ENCODE data around the gene CELF5. TPM values are rescaled to one million over a fixed set of nuclear protein-coding genes. Genes with fewer than 3 reads are reported as not detected.

CELF5 gene
- total RNA-seq, 4 donors from 2014 or later = not detected

- H3K27ac ChIP-seq = no peak overlapping the region
- H3K9me3 ChIP-seq = peaks cover 0 to 4% (median 3%) of the 10 kb centered on the region in 3 donors
- TF ChIP-seq POLR2A (IDR thresholded peaks at IDR 0.05) = no peak
- no peak for TF ChIP-seq CTCF (IDR thresholded peaks at IDR 0.05 in 4 of 5, conservative IDR thresholded peaks at IDR 0.05 in 1 of 5)
- no peaks in the 10 kb centered on the region for H3K36me3 ChIP-seq
- ATAC-seq (no peak), DNase-seq (no peak)
- H3K4me1 ChIP-seq = no peaks in the 10 kb centered on the region
- intact Hi-C loops (cut with DNase I; ENCODE audit: low total_unique reads) (no loop called here), in situ Hi-C loops (cut with MboI; ENCODE audit: low sequenced_read_pairs in 4 of 4) (no loop called here)
- peaks cover 62 to 77% (median 67%) of the 10 kb centered on the region in 3 donors for H3K27me3 ChIP-seq
- H3K4me3 ChIP-seq = peak overlapping the region in 1 of 4 donors; percentile 36
Measured at GRCh38 chr19:3274942-3275582, 50.6 kb downstream of the CELF5 start.

- DNase-seq (peak in 1 of 2 donors; percentile 26), ATAC-seq (no peak)
- peaks cover 0 to 4% (median 3%) of the 10 kb centered on the region in 3 donors for H3K9me3 ChIP-seq
- TF ChIP-seq POLR2A (IDR thresholded peaks at IDR 0.05) (no peak), CTCF (IDR thresholded peaks at IDR 0.05 in 4 of 5, conservative IDR thresholded peaks at IDR 0.05 in 1 of 5) (no peak)
- peak overlapping the region in 1 of 4 donors; percentile 36 for H3K4me3 ChIP-seq
- in situ Hi-C loops (cut with MboI; ENCODE audit: low sequenced_read_pairs in 4 of 4) (no loop called here), intact Hi-C loops (cut with DNase I; ENCODE audit: low total_unique reads) (no loop called here)
- H3K27ac ChIP-seq = no peak overlapping the region
- no peaks in the 10 kb centered on the region for H3K4me1 ChIP-seq
- H3K27me3 ChIP-seq = peaks cover 60 to 76% (median 66%) of the 10 kb centered on the region in 3 donors
- no peaks in the 10 kb centered on the region for H3K36me3 ChIP-seq
Measured at GRCh38 chr19:3275583-3276340, 51.3 kb downstream of the CELF5 start.

GRCh38 chr19:3276341-3276799 lies 51.9 kb downstream of the CELF5 start:
- no peak overlapping the region for H3K27ac ChIP-seq
- H3K27me3 ChIP-seq = peaks cover 60 to 75% (median 66%) of the 10 kb centered on the region in 3 donors
- intact Hi-C loops (cut with DNase I; ENCODE audit: low total_unique reads) (no loop called here), in situ Hi-C loops (cut with MboI; ENCODE audit: low sequenced_read_pairs in 4 of 4) (no loop called here)
- peaks cover 0 to 4% (median 3%) of the 10 kb centered on the region in 3 donors for H3K9me3 ChIP-seq
- ATAC-seq (no peak), DNase-seq (no peak)
- H3K4me3 ChIP-seq = no peak overlapping the region
- no peak for TF ChIP-seq CTCF (IDR thresholded peaks at IDR 0.05 in 4 of 5, conservative IDR thresholded peaks at IDR 0.05 in 1 of 5)
- no peak for TF ChIP-seq POLR2A (IDR thresholded peaks at IDR 0.05)
- H3K4me1 ChIP-seq = no peaks in the 10 kb centered on the region
- no peaks in the 10 kb centered on the region for H3K36me3 ChIP-seq

- DNase-seq (no peak), ATAC-seq (no peak)
- H3K4me1 ChIP-seq = no peaks in the 10 kb centered on the region
- H3K27ac ChIP-seq = no peak overlapping the region
- H3K27me3 ChIP-seq = peaks cover 57 to 75% (median 73%) of the 10 kb centered on the region in 3 donors
- TF ChIP-seq POLR2A (IDR thresholded peaks at IDR 0.05) = no peak
- no peak for TF ChIP-seq CTCF (IDR thresholded peaks at IDR 0.05 in 4 of 5, conservative IDR thresholded peaks at IDR 0.05 in 1 of 5)
- H3K36me3 ChIP-seq = no peaks in the 10 kb centered on the region
- H3K4me3 ChIP-seq = no peak overlapping the region
- intact Hi-C loops (cut with DNase I; ENCODE audit: low total_unique reads) (no loop called here), in situ Hi-C loops (cut with MboI; ENCODE audit: low sequenced_read_pairs in 4 of 4) (no loop called here)
- H3K9me3 ChIP-seq = peaks cover 0 to 4% (median 3%) of the 10 kb centered on the region in 3 donors
Measured at GRCh38 chr19:3277649-3278048, 53.2 kb downstream of the CELF5 start.

Measured in gastrocnemius medialis (tissue), 4 donors.